ENCODE results near the gene FBRSL1.

Gene FBRSL1

DNA sequence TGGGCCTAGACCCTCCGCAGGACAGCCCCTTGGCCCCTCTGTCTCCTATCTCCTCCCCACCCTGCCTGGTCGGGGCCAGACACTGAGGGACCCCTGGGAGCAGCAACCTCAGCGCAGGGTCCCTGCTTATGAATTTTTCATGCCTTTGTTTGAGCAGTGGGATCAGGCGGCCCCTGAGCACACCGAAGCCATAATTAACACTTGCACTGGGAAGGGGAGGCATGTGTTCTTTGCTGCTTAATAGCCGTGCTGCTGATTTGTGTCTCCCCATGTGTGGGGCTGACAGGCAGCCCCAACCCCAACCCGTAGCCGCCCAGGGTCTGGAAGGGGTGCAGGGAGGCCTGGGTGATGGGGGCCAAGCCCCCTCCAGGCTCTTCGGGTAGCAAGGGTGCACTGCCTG is 52.7 kb downstream of the FBRSL1 start:
- H3K27ac ChIP-seq (ENCODE audit: low read length): no peak overlapping the region
- H3K27me3 ChIP-seq (replicated peaks; ENCODE audit: insufficient read depth, low read length): no peaks in the 10 kb centered on the region
- no peaks in the 10 kb centered on the region for H3F3A ChIP-seq (ENCODE audit: insufficient read depth, low read length)
- no peak overlapping the region for H3K4me2 ChIP-seq (ENCODE audit: low read depth, low read length)
- no peaks in the 10 kb centered on the region for H3K79me2 ChIP-seq (ENCODE audit: low read length)
- H3K4me1 ChIP-seq (ENCODE audit: low read length): no peaks in the 10 kb centered on the region
- no peaks in the 10 kb centered on the region for H3K9me2 ChIP-seq (replicated peaks; ENCODE audit: insufficient read depth, low read length)
- no peak overlapping the region for H3K4me3 ChIP-seq (ENCODE audit: low read length)
- no peak for TF ChIP-seq EZH2phosphoT487 (IDR thresholded peaks at IDR 0.05; ENCODE audit: low read length)
- TF ChIP-seq, protein P1, sequence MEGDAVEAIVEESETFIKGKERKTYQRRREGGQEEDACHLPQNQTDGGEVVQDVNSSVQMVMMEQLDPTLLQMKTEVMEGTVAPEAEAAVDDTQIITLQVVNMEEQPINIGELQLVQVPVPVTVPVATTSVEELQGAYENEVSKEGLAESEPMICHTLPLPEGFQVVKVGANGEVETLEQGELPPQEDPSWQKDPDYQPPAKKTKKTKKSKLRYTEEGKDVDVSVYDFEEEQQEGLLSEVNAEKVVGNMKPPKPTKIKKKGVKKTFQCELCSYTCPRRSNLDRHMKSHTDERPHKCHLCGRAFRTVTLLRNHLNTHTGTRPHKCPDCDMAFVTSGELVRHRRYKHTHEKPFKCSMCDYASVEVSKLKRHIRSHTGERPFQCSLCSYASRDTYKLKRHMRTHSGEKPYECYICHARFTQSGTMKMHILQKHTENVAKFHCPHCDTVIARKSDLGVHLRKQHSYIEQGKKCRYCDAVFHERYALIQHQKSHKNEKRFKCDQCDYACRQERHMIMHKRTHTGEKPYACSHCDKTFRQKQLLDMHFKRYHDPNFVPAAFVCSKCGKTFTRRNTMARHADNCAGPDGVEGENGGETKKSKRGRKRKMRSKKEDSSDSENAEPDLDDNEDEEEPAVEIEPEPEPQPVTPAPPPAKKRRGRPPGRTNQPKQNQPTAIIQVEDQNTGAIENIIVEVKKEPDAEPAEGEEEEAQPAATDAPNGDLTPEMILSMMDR (IDR thresholded peaks at IDR 0.05; ENCODE audit: low read length): no peak
- no peak for TF ChIP-seq EZH2 (optimal IDR thresholded peaks at IDR 0.05; ENCODE audit: low read depth, low read length)
- no peak for DNase-seq
- no peaks in the 10 kb centered on the region for H3K9me3 ChIP-seq (replicated peaks; ENCODE audit: insufficient read depth, low read length)
- H4K20me1 ChIP-seq (ENCODE audit: insufficient read depth, low read length): no peaks in the 10 kb centered on the region
- no peak overlapping the region for H2AFZ ChIP-seq (ENCODE audit: low read length)
- H3K9ac ChIP-seq (ENCODE audit: low read length): no peak overlapping the region
- no peaks in the 10 kb centered on the region for H3K36me3 ChIP-seq (replicated peaks; ENCODE audit: insufficient read depth, low read length)

DNA sequence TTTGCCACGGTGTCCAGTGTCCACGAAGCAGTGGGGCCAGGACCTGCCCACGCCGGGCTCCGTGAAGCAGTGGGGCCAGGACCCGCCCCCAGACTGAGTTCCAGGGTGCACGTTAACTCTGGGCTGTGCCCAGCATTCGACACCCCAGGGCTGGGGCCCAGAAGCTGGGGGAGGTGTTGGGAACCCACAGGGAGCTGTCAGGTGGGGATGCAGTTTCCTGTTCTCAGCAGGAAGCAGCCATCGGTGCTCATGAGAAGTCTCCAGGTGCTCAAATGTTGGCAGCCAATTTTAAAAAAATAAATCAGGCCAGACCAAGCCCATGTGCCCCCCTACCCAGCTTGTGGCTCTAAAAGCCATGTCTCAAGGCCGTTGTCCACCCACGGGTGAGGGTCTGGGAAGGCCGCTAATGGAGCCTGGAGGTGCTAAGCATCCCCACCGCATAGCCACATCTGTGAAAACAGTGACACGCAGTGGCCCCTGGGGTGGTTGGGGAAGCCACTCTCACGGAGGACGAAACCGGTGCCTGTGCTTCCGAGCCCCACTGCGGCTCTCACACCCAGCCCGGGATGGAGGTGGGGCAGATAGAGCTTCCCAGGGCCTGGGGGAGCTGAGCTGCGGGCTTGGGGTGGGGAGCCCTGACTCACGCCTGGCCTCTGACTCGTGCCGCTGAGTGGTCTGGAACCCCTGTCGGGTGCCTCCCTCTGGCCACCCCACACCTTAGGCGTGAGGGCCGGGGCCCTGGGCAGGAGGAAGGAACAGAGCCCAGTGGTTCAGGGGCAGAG is 53.5 kb downstream of the FBRSL1 start:
- DNase-seq: no peak
- no peaks in the 10 kb centered on the region for H3F3A ChIP-seq (ENCODE audit: insufficient read depth, low read length)
- H3K27me3 ChIP-seq (replicated peaks; ENCODE audit: insufficient read depth, low read length): no peaks in the 10 kb centered on the region
- no peaks in the 10 kb centered on the region for H4K20me1 ChIP-seq (ENCODE audit: insufficient read depth, low read length)
- H3K27ac ChIP-seq (ENCODE audit: low read length): no peak overlapping the region
- H3K4me1 ChIP-seq (ENCODE audit: low read length): no peaks in the 10 kb centered on the region
- no peak for TF ChIP-seq EZH2 (optimal IDR thresholded peaks at IDR 0.05; ENCODE audit: low read depth, low read length)
- TF ChIP-seq, protein P1 (IDR thresholded peaks at IDR 0.05; ENCODE audit: low read length): no peak
- TF ChIP-seq EZH2phosphoT487 (IDR thresholded peaks at IDR 0.05; ENCODE audit: low read length): no peak
- H3K9me3 ChIP-seq (replicated peaks; ENCODE audit: insufficient read depth, low read length): no peaks in the 10 kb centered on the region
- no peak overlapping the region for H3K4me3 ChIP-seq (ENCODE audit: low read length)
- H3K79me2 ChIP-seq (ENCODE audit: low read length): no peaks in the 10 kb centered on the region
- H2AFZ ChIP-seq (ENCODE audit: low read length): no peak overlapping the region
- no peaks in the 10 kb centered on the region for H3K36me3 ChIP-seq (replicated peaks; ENCODE audit: insufficient read depth, low read length)
- no peaks in the 10 kb centered on the region for H3K9me2 ChIP-seq (replicated peaks; ENCODE audit: insufficient read depth, low read length)
- no peak overlapping the region for H3K9ac ChIP-seq (ENCODE audit: low read length)
- H3K4me2 ChIP-seq (ENCODE audit: low read depth, low read length): no peak overlapping the region

DNA sequence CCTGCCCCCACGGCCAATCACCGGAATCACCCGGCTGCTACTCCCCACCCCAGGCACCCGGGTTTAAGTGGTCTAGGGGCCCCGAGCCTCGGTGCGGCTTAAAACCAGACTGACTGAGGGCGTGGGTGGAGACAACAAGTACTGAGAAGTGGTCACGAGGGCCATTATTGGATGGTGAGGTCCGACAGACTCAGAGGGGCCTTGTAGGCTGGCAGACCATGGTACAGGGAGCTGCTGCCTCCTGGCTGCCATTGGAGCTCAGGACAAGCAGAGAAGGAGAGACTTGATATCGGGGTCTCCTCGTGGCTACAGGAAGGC is 54.1 kb downstream of the FBRSL1 start:
- Histone ChIP-seq H4K20me1 (ENCODE audit: insufficient read depth, low read length) (no peaks in the 10 kb centered on the region), H3K4me2 (ENCODE audit: low read depth, low read length) (no peak overlapping the region), H3F3A (ENCODE audit: insufficient read depth, low read length) (no peaks in the 10 kb centered on the region), H3K9me2 (replicated peaks; ENCODE audit: insufficient read depth, low read length) (no peaks in the 10 kb centered on the region), H3K9me3 (replicated peaks; ENCODE audit: insufficient read depth, low read length) (no peaks in the 10 kb centered on the region), H3K4me3 (ENCODE audit: low read length) (no peak overlapping the region), H3K36me3 (replicated peaks; ENCODE audit: insufficient read depth, low read length) (no peaks in the 10 kb centered on the region), H2AFZ (ENCODE audit: low read length) (no peak overlapping the region), H3K4me1 (ENCODE audit: low read length) (no peaks in the 10 kb centered on the region), H3K27ac (ENCODE audit: low read length) (no peak overlapping the region), H3K27me3 (replicated peaks; ENCODE audit: insufficient read depth, low read length) (no peaks in the 10 kb centered on the region), H3K9ac (ENCODE audit: low read length) (no peak overlapping the region), H3K79me2 (ENCODE audit: low read length) (no peaks in the 10 kb centered on the region)
- TF ChIP-seq EZH2 (optimal IDR thresholded peaks at IDR 0.05; ENCODE audit: low read depth, low read length) (no peak), EZH2phosphoT487 (IDR thresholded peaks at IDR 0.05; ENCODE audit: low read length) (no peak)
- TF ChIP-seq, protein P1 (IDR thresholded peaks at IDR 0.05; ENCODE audit: low read length): no peak
- DNase-seq: no peak
